BLaER1 (cell line): Measurements from ENCODE around the gene PANK4.

Experiments used
- H3K27ac ChIP-seq: shearing (Covaris generic); formaldehyde crosslinking; 2 replicates; pipeline ENCODE4 v1.8.1; 2022
- H3K27me3 ChIP-seq: shearing (Covaris generic); formaldehyde crosslinking; 2 replicates; pipeline ENCODE4 v1.8.1; 2022
- H3K36me3 ChIP-seq: shearing (Covaris generic); formaldehyde crosslinking; 2 replicates; pipeline ENCODE4 v1.8.1; 2022
- H3K4me1 ChIP-seq: shearing (Covaris generic); formaldehyde crosslinking; 2 replicates; pipeline ENCODE4 v1.8.1; 2022
- H3K4me2 ChIP-seq: shearing (Covaris generic); formaldehyde crosslinking; 2 replicates; pipeline ENCODE4 v1.8.1; 2022
- H3K4me3 ChIP-seq: shearing (Covaris generic); formaldehyde crosslinking; 2 replicates; pipeline ENCODE4 v1.8.1; 2022
- H3K9ac ChIP-seq: shearing (Covaris generic); formaldehyde crosslinking; 2 replicates; pipeline ENCODE4 v1.8.1; 2022
- H3K9me3 ChIP-seq: shearing (Covaris generic); formaldehyde crosslinking; 2 replicates; pipeline ENCODE4 v1.8.1; 2022
- H4K20me1 ChIP-seq: shearing (Covaris generic); formaldehyde crosslinking; 2 replicates; pipeline ENCODE4 v1.8.1; 2022
- Cebpa-rat ChIP-seq: shearing (Covaris generic); IDR thresholded peaks from 2 replicates; pipeline ENCODE4 v1.8.1; 2022

The PANK4 gene

DNA sequence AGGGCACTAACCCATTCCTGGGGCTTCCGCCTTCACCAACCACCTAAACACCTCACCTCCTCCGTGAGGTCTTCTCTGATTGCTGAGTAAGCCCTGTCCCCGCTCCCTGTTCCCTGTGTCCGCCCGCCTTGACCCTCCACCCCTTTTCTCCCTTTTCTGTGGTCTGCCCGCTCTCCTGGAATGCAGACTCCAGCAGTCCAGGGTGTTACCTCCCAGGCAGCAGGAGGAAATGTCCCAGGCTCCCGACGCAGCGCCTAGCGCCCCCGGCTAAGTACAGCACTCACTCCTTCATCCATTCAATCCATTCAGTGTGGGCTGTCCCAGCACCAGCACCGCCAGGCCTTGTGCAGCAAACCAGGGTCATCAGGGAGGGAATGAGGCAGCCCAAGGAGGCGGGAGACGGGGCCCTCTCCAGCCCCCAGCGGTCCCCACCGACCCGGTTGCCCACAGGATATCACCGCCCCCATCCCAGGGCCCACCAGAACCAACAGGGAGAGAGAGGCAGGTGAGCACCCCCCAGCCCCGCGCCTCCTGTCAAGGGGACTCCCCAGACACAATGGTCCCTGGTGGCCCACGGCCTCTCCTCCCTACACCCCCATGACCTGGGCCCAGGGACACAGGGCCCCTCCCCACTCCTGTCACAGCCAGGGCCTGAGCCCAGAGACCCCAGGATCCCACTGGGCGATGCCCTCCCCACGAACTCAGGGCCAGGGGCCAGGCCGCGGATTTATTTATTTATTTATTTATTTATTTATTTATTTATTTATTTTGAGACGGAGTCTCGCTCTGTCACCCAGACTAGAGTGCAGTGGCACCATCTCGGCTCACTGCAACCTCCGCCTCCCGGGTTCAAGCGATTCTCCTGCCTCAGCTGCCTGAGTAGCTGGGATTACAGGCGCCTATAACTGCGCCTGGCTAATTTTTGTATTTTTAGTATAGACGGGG is 40.0 kb upstream of the PANK4 start:
- Histone ChIP-seq H3K4me3 (no peak overlapping the region), H3K27me3 (no peaks in the 10 kb centered on the region), H3K4me2 (peak overlapping the region; percentile 92; the same call in 1 of the 2 replicates), H3K9me3 (no peaks in the 10 kb centered on the region), H3K27ac (no peak overlapping the region), H3K36me3 (no peaks in the 10 kb centered on the region), H3K9ac (no peak overlapping the region), H3K4me1 (peaks cover 85% of the 10 kb centered on the region), H4K20me1 (no peaks in the 10 kb centered on the region)
- TF ChIP-seq Cebpa-rat, result no peak

DNA sequence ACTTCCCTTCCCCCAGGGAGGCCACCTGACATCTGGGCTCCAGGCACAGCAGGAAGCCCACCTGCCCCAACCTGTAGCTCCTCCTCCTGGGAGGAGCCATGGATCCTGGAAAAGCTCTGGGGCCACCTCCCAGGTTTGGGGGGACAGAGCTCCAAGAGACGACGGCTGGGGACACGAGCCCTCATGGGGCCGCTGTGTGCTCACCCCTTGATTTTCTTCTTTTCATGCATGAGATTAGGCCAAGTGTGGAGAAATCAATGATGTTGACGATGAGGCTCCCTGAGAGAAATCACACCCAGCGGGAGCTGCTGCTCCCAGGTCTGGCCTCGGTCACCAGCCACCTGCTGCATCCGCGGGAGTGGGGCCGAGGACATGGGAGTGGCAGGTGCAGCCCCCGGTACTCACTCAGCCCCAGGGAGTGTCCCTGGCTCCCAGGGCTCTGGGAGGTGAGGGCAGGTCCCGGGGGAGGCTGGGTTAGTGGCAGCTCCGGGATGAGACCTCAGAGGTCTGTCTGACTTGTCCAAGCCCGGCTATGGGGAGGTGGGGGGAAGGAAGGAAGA is 38.5 kb upstream of the PANK4 start:
- H3K4me3 ChIP-seq, result no peak overlapping the region
- H3K4me2 ChIP-seq, result peak overlapping the region; percentile 92
- H3K36me3 ChIP-seq, result no peaks in the 10 kb centered on the region
- no peaks in the 10 kb centered on the region for H3K9me3 ChIP-seq
- no peaks in the 10 kb centered on the region for H3K27me3 ChIP-seq
- H3K4me1 ChIP-seq, result peaks cover 85% of the 10 kb centered on the region
- TF ChIP-seq Cebpa-rat, result no peak
- peak overlapping the region; percentile 41; the same call in 1 of the 2 replicates for H3K9ac ChIP-seq
- 0 out of 2 replicates have a peak overlapping the region, but pooled peaks have one; percentile 18 for H3K27ac ChIP-seq
- no peaks in the 10 kb centered on the region for H4K20me1 ChIP-seq

DNA sequence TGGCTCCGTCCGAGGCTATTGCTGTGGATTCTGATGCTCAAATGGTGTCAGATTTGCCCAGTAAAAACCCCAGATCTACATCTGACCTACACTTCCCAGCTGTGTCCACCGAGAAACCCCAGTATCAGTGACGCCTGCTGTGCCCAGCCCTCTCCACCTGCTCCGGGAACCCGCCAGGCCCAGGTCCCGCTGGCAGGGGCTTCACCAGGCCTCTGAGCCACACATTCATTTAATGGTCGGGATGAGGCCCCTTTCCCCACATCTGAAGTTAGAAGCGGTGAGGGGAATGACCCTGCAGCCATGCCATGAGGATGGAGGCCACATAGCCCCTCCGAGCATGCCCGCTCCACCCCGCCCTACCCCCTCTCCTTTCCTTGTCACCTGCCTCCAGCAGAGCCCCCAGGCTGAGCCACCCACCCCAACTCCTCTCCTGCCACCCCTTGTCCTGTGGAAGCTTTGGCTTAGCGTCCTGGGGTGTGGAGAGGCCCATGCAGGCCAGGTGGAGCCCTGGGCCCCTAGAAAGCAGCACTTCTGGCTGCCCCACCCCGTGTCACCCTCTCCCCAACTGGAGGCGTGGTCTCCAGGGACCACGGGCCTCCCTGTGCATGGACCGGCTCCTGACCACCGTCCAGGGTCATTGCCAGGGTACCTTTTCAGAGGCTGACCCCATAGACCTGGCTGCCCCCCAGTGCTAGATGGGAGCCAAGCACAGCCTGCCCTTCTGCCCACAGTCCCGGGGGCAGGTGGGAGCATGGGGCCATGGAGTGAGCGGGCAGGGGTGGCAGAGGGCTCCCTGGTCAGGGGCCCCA is 37.8 kb upstream of the PANK4 start:
- Histone ChIP-seq H3K27me3 (no peaks in the 10 kb centered on the region), H3K4me1 (peaks cover 83% of the 10 kb centered on the region), H3K9me3 (no peaks in the 10 kb centered on the region), H3K9ac (peak overlapping the region; percentile 53; the same call in 1 of the 2 replicates), H3K36me3 (no peaks in the 10 kb centered on the region), H4K20me1 (no peaks in the 10 kb centered on the region), H3K4me3 (no peak overlapping the region), H3K4me2 (peak overlapping the region; percentile 92), H3K27ac (peak overlapping the region; percentile 66; the same call in 1 of the 2 replicates)
- no peak for TF ChIP-seq Cebpa-rat

DNA sequence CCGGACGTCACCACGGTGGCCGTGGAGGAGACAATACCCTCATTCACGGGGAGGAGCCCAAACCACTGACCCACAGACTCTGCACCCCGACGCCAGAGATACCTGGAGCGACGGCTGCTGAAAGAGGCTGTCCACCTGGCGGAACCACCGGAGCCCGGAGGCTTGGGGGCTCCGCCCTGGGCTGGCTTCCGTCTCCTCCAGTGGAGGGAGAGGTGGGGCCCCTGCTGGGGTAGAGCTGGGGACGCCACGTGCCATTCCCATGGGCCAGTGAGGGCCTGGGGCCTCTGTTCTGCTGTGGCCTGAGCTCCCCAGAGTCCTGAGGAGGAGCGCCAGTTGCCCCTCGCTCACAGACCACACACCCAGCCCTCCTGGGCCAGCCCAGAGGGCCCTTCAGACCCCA is 36.8 kb upstream of the PANK4 start:
- Histone ChIP-seq H3K9ac (peak overlapping the region; percentile 53; the same call in 1 of the 2 replicates), H3K9me3 (no peaks in the 10 kb centered on the region), H4K20me1 (no peaks in the 10 kb centered on the region), H3K4me3 (no peak overlapping the region), H3K27ac (peak overlapping the region; percentile 66), H3K36me3 (no peaks in the 10 kb centered on the region), H3K27me3 (no peaks in the 10 kb centered on the region), H3K4me1 (peaks cover 83% of the 10 kb centered on the region), H3K4me2 (peak overlapping the region; percentile 92)
- no peak for TF ChIP-seq Cebpa-rat

DNA sequence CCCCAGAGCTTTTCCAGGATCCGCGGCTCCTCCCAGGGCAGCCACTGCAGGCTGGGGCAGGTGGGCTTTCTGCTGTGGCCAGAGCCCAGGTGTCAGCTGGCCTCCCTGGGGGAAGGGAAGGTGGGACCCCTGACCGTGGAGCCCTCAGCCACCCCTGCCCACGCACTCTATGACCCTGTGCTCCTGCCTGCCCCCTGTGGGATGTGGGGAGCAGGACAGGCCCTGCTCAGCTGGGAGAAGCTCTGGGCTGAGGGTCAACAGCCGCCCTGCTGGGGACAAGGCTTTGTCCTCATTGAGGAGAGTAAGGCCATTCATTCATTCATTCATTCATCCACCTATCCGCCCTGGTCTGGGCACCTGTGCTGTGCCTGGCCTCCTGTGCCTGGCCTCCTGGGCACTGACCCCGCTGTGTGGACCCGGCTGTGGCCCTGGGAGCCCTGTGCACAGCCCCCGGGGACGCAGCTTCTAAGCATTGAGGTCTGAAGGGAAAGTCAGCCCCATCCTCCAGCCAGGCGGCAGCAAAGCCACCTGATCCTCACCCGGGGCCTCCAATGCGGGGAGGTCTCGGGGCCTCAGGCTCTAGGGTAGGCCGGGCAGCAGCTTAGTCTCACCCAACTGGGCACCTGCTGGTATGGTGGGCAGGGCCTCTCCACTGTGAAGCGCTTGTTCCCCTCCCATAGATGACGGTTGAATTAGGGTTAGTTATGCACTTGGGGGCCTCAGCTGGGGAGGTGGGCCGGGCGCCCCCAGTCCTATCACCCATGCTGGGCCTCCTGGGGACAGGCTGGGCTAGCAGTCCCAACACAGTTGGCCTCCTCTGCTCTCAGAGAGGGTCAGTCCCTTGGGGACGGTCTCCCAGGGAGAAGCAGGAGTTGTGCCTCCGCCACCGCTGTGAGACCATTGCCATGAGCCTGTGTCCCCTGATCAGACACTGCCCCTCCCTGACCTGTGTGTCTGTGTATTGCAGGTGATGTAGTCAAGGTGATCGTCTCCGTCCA is 35.8 kb upstream of the PANK4 start:
- H3K27me3 ChIP-seq, result no peaks in the 10 kb centered on the region
- peak overlapping the region; percentile 2; the same call in 1 of the 2 replicates for H3K9ac ChIP-seq
- peak overlapping the region; percentile 92 for H3K4me2 ChIP-seq
- H3K36me3 ChIP-seq, result no peaks in the 10 kb centered on the region
- H3K4me3 ChIP-seq, result no peak overlapping the region
- H4K20me1 ChIP-seq, result no peaks in the 10 kb centered on the region
- H3K9me3 ChIP-seq, result no peaks in the 10 kb centered on the region
- peak overlapping the region; percentile 61 for H3K27ac ChIP-seq
- no peak for TF ChIP-seq Cebpa-rat
- H3K4me1 ChIP-seq, result peaks cover 93% of the 10 kb centered on the region

DNA sequence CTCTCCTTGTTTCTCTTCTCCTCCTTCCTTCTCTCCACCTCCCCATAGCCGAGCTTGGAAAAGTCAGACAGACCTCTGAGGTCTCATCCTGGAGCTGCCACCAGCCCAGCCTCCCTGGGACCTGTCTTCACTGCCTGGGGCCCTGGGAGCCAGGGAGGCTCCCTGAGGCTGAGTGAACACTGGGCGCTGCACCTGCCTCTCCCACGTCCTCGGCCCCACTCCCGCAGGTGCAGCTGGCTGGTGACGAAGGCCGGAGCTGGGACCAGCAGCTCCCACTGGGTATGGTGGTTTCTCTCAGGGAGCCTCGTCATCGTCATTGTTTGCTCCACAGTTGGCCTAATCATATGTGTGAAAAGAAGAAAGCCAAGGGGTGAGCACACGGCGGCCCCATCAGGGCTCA is 35.0 kb upstream of the PANK4 start:
- no peak for TF ChIP-seq Cebpa-rat
- Histone ChIP-seq H3K9ac (0 out of 2 replicates have a peak overlapping the region, but pooled peaks have one; percentile 57), H3K36me3 (no peaks in the 10 kb centered on the region), H3K4me2 (peak overlapping the region; percentile 92), H3K27me3 (no peaks in the 10 kb centered on the region), H3K4me3 (no peak overlapping the region), H3K9me3 (no peaks in the 10 kb centered on the region), H4K20me1 (no peaks in the 10 kb centered on the region), H3K27ac (peak overlapping the region; percentile 61), H3K4me1 (peaks cover 97% of the 10 kb centered on the region)

DNA sequence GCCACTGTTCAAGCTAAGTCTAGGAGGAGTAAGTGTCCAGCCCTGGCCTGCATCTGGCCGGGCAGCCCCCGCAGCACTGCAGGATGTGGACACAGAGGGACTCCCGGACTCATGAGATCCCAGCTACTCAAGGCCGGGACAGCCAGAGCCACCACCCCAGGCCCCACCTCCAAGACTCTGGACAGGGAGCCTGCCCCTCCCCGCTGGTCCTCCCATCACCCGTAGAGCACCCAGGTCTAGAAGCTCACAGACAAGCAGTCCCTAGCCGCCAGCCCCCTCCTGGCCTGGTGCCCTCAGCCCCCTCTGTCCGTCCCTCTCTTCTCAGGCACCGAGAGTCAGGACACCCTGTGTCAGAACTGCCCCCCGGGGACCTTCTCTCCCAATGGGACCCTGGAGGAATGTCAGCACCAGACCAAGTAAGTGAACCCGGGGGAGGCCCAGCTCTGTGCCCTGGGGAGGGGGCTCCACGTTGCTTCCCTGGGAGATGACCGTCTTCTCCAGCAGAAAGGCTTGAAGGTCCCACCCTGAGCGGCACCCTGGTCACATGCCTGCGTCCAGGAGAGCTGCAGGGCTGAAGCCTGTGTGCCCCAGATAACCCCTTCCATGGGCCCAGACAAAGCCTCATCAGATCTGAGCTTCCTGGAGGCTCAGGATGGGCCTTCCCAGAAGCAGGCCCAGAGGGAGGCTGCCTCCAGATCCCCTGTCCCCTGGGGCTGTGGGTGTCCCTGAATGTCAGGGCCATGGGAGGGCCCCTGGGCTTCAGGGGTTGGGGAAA is 34.1 kb upstream of the PANK4 start:
- peaks cover 95% of the 10 kb centered on the region for H3K4me1 ChIP-seq
- peak overlapping the region; percentile 92 for H3K4me2 ChIP-seq
- peak overlapping the region; percentile 61; the same call in 1 of the 2 replicates for H3K27ac ChIP-seq
- no peaks in the 10 kb centered on the region for H3K27me3 ChIP-seq
- TF ChIP-seq Cebpa-rat, result no peak
- no peaks in the 10 kb centered on the region for H3K9me3 ChIP-seq
- no peaks in the 10 kb centered on the region for H4K20me1 ChIP-seq
- no peaks in the 10 kb centered on the region for H3K36me3 ChIP-seq
- H3K4me3 ChIP-seq, result no peak overlapping the region
- peak overlapping the region; percentile 57; the same call in 1 of the 2 replicates for H3K9ac ChIP-seq
